HG03460 (cell line): ENCODE measurements around the gene GNA12.
"Not testable (repeated sequence)": the region's sequence is repeated elsewhere in the genome, so short reads cannot be mapped to it uniquely, and the experiment has no call there.

Experiments used
- ATAC-seq: cut with Tn5 transposase; IDR thresholded peaks from one replicate; pipeline ENCODE4 v1.9.1; 2021; ENCODE audit not compliant: unreplicated experiment

Gene GNA12

DNA sequence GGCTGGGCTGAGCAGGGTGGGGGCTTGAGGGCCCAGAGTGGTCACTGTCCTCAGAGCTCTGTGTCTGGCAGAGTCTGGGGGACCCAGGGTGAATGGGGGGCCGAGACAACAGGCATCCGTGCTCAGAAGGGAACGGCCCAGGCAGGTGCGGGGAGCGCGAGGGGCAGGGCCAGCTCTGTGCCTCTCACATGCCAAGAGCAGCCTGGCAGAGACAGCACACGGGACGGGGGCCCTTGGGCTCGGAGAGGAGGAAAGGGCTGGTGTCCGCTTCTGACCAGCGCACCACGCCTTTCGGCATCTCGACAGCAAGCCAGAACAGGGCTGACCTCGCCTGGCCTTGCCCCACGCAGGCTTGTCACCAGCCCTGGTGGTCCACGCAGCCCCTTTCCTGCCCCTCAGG lies 142.7 kb downstream of the GNA12 start:
- no peak for ATAC-seq

DNA sequence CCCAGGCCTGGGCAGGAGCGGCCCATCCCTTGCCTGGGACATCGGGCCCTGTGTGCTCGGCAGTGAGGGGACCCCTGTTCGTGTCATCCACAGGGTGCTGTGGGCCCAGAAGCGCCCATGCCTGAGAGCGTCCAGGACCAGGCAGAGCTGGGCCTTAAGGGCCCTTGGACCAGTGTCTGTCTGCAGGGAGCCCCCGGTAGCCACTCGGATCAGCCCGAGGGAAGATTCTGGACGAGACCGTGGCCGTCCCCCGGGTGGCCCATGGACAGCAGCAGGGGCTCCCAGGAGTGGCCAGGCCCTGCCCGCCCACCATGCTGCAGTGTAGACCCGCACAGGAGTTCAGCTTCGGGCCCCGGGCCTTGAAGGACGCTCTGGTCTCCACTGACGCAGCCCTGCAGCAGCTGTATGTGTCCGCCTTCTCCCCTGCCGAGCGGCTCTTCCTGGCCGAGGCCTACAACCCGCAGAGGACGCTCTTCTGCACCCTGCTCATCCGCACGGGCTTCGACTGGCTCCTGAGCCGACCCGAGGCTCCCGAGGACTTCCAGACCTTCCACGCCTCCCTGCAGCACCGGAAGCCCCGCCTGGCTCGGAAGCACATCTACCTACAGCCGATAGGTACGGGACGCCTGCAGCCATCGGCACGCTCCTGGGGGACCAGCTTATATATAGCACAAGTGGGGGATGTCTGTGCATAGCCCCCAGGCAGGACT lies 143.8 kb downstream of the GNA12 start:
- ATAC-seq, result no peak

DNA sequence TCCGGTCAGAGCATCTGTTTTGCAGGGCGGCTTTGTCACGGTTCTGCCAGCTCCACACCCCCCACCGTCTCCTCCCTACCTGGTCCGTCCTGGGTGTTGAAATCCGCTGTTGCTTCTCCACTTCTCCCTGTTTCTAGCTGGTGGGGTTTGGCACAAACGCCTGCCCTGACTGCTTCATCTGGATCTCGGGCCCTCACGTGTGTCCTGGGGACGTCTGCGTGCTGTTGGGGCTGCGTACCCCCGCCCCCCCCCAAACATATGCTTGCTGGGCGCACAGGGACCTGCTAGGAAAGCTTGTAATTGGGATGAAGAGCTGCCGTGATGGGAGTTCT lies 144.9 kb downstream of the GNA12 start:
- ATAC-seq, result no peak

DNA sequence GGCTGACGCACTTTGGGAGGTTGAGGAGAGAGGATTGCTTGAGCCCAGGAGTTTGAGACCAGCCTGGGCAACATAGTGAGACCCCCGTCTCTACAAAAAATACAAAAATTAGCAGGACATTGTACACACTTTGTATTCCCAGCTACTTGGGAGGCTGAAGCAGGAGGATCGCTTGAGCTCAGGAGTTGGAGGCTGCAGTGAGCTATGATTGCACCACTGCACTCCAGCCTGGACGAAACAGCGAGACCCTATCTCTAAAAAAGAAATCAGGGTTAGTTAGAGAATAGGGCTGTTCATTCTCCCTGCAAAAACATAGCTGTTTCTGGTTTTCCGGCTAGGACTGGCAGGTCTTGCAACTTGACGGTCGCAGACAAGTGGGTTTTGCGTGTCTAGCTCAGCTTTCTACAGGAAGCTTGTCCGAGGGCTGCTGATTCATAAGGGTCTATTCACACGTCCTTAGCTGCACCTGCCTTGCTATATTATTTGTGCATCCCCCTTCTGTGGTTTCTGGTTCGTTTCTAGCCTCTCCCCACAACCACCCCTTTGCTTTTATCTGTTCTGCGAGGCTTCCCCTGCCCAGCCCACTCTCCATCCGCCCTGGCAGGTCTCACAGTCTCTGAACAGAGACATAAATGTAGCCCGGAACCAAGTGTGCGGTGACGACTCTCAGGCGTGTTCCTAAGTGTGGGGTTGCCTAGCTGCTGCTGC lies 145.4 kb downstream of the GNA12 start:
- peak; percentile 97 for ATAC-seq

DNA sequence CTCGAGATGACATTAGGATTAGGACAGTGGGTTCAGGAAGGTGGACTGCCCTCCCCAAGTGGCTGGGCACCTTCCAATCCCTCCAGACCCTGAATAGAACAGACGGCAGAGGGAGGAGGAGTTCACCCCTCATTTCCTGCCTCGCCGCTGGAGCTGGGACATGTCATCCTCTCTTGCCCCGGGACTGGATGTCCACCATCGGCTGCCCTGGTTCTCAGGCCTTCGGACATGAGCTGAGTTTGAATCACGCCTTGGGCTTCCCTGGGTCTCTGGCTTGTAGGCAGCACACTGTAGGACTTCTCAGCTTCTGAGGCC lies 150.0 kb downstream of the GNA12 start:
- not testable (repeated sequence) for ATAC-seq

DNA sequence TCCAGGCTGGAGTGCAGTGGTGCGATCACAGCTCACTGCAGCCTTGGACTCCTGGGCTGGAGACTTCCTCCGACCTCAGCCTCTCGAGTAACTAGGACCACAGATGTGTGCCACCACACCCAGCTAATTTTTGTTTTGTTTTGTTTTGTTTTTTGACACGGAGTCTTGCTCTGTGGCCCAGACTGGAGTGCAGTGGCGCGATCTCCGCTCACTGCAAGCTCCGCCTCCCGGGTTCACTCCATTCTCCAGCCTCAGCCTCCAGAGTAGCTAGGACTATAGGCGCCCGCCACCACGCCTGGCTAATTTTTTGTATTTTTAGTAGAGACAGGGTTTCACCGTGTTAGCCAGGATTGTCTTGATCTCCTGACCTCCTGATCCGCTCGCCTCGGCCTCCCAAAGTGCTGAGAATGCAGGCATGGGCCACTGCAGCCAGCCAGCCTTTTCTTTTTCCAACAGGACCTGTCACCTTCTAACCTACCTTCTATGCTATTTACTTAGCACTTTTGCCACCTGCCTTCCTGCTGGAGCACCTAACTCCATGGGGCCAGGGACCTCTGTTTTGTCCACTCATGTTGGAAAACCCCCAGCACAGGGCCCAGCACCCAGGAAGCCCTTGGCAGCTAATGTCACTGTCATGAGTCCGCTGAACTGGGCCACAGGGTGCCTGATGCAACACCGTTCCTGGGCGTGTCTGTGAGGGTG lies 150.5 kb downstream of the GNA12 start:
- ATAC-seq, result not testable (repeated sequence)

DNA sequence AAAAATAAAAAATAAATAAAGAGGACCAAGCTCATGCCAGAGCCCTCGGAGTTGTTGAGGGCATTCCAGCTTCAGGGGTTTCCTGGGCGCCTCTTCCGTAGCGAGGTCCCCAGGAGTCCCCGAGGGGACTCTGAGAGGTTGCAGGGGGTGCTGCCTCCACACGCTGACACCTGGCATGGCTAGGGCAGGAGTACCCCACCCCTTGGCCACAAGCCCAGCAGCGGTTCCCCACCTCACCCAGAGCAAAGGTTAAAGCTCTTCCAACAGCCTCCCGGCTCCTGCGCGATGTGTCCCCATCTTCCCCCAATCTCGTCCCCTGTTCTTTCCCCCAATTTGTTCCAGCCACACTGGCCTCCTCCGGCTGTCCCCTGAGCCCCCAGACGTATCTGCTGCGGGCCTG lies 151.6 kb downstream of the GNA12 start:
- no peak for ATAC-seq

DNA sequence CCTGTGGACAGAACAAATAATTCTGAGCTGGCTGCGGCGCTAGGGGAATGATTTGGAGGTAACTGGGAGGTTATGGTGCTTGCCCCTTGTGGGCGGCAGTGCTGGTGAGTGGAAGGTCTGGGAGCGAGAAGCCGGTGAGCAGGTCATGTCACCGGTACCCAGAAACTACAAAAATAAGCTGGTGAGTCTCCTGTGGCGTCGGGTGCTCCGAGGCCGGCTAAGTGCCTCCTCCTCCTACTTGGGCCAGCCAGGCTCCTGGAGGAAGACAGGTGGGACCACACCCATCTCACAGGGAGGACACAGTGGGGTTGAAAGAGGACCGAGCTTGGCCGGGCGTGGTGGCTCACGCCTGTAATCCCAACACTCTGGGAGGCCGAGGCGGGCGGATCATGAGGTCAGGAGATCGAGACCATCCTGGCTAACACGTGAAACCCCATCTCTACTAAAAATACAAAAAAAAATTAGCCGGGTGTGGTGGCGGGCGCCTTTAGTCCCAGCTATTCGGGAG lies 152.1 kb downstream of the GNA12 start:
- not testable (repeated sequence) for ATAC-seq

DNA sequence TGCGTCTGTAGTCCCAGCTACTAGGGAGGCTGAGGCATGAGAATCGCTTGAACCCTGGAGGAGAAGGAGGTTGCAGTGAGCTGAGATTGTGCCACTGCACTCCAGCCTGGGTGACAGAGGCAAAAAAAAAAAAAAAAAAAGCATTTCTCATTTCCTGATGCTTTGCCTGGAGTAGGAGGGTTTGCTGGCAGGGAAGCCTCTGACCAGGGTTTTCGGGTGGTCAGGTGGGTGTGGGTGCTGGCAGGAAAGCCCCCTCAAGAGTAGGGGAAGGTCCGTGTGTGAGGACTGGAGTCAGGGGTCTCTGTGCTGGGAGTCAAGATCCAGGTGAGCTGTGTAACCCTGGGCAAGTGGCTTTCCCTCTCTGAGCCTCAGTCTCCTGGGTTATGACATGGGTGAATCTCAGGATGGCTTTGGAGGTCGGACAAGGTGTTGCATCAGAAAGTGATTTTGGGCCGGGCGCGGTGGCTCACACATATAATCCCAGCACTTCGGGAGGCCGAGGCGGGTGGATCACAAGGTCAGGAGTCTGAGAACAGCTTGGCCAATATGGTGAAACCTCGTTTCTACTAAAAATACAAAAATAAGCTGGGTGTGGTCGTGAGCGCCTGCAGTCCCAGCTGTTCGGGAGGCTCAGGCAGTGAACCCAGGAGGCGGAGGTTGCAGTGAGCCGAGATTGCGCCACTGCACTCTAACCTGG lies 152.9 kb downstream of the GNA12 start:
- ATAC-seq, result no peak

DNA sequence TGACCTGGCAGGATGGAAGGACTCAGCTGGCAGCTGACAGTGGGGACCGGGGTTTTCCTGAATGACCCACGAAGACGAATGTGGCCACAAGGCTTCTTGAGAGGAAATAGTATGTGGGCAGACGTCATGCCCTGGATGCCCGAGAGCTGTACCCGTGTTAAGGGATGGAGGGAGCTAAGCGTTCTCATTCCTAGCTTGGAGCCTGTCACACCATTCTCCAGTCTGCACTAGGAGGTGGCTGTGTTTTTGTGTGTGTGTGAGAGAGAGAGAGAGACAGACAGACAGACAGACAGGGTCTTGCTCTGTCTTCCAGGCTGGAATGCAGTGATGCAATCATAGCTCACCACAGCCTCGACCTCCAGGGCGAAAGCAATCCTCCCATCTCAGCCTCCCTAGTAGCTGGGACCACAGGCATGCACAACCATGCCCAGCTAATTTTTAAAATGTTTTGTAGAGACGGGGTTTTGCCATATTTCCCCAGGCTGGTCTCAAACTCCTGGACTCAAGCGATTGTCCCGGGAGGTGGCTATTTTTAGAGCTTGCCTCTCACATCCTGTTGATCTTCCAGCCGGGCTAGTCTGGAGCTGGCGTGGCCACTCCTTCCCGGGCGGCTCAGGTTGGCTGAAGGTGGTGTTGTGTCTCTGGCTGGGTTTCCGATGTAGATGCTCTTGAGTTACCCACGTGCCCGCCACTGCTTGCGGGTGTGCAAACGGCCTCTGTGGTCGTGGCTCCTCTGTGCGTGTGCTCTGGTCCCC lies 154.0 kb downstream of the GNA12 start:
- no peak for ATAC-seq

DNA sequence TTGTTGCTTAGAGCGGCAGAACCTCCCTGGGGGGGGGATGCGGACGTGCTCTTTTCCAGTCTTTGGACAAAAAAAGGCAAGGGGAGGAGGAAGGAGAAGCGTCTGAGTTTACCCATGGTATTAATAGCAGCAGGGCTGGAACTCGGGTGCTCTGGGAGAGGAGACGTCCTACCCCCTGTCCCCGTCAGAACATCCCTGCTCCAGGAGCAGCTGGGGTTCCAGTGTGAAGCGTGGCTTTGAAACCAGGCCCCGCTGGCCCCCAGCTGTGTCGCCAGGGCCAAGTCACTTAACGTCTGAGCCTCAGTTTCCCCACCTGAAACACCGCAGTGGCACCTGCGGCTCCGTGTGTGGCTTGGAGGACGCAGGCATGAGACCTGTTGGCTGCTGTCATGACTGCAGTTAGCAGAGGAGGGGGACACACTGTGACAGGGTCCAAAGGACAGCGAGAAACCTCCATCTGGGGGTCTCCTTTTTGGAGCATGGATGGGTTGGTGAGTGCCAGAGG lies 154.7 kb downstream of the GNA12 start:
- no peak for ATAC-seq

DNA sequence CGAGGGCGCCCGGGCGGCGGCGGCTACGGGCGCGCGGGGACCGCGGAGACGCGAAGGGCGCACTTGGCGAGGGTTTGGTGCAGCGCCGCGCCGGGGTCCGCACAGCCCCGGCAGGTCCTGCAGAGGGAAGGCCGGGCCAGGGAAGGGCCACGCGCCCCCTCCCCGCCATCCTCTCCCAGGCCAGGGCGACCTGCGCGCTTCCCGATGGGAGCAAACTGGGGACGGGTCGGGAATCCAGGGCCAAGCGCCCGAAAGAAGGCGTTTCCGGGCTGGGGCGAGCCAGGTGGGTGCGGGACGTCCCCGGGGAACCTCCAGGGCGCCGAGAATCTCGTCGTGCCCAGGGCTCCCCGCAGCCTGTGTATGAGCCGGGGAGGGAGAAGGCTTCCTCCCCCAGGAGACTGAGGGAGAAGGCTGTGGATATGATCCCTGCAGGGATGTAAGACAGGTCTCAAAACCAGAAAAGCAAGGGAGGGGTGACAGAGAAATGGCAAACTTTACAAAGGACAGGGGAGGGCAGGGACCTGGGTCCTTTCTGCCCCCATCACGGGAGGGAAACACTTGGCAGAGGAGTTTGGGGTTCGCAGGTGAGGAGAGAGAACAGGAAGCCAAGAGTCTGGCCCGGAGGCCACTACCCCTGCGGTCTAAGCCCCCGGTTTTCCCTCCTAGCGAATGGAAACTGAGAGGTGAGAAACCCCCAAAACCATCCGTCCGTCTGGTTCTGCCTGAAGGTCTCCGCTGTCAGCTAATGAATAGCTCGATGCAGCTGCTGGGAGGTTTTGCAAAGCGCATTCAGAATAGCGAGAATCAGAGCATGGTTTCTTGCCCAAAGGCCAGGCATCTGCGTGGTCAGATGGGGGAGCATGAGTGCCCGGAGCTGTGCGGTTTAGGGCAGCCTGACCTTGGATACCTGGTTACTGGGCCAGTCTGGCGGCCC lies 155.4 kb downstream of the GNA12 start:
- ATAC-seq, result peak; percentile 86

DNA sequence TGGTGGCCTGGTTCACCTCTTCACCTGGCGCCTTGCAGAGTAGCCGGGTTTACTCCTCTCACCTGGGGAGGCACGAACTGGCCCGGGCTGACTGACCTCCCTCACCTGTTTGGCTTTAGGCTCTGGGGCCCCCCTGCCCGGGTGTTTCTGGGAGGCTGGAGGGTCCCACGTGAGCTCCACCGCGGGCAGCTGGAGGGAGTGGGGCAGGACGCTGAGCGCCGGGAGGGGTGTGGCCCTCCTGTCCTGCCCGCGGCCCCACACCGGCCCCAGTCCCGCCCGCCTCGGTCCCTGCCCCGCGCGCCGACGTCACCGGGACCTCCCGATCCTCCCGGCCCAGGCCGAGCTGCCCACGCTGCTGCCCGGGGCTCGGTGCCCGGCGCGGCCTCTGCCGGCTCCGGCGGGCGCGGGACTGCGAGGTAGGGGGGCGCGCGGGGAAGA lies 156.2 kb downstream of the GNA12 start, which contains the start of gene AMZ1:
Gene AMZ1, plus strand, starts transcription at position 322 of the 438 bp plus-strand sequence. CDS start 12,250 bp downstream, outside the sequence.
- ATAC-seq, result no peak

DNA sequence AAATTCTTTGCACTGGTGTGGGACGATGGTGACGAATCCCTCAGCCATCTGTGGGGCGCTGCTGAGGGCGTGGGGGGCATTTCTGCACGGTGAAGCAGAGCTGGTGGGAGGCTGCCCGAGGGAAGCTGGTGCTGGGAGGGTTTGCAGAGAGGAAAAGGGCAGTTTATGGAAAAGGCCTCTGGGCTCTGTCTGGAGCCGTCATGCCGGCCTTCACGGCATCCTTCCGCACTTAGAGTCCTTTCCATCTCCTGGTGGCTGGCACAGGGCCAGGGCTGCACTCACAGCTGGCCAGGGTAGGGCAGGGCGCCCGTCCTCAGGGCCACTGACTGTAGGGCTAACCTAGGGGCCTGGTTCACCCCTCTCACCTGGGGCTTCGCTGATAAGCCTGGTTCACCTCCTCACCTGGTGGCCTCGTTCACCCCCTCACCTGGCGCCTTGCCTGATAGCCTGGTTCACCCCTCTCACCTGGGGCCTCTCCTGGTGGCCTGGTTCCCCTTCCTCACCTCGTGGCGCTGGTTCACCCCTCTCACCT lies 156.7 kb downstream of the GNA12 start:
- ATAC-seq, result no peak

DNA sequence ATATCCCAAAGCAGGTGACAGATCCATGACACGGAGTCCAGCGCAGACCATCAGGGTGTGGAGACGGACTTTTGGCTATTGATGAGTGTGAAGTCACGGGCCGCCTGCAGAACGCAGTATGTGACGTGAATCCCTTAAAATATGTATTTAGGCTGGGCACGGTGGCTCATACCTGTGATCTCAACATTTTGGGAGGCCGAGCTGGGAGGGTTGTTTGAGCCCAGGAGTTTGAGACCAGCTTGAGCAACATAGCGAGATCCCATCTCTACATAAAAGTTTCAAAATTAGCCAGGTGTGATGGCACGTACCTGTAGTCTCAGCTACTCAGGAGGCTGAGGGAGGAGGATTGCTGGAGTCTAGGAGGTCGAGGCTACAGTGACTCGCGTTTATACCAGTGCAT lies 158.0 kb downstream of the GNA12 start:
- ATAC-seq, result no peak

DNA sequence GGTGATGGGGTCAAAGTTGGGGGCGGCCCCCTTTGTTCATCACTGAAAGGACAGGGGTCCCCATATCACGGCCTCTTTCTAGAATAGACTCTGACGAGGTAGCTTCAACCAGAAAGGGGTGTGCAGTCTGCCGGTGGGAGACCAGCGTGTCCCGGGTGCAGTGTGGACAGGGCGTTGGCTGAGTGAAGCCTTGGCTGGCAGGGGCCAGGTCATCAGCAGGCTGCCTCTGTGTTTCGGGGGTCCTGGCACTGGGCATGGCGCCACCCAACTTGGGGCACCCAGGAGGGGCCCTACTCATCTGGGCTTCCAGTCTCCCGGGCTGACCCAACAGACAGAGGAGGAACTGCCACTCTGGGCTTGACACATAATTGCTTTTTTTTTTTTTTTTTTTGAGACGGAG lies 159.6 kb downstream of the GNA12 start:
- ATAC-seq, result no peak

DNA sequence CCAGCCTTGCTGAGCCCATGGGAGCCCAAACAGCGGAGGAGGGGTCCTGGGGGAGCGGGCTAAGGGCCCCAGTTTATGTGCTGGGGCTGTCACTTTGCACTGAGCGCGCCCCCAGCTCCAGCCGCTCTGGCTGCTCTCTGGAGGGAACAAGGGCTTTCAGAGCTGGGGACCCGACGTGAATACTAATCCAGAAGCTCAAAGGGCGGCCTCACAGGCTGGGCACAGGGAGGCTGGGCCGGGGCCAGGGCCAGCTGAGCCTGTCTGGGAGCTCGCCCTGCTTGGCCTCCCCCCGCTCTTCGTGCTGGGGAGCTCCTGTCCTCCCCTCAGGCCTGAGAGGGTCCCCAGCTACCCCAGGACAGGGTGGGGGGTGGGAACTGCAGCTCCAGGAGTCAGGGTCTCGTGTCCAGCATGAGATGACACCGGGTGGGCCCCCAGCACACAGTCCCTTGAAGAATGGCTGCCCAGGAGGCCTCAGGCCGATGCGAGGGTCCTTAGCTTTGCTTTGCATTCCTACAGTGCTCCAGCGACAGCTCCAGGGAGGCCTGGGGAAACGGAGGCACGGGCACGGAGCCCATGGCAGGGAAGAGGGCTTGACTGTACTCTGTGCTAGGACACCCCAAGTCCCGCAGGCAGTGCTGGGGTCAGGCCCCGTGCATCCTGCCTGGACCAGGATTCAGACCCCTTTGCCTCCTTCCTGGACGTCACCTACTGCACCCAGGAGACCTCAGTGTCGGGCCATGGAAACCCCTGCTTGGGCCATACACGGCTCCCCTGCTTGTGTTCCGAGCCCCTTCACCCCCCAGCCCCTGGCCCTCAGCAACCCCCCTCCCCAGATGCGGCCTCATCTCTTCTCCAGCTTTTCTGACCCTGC lies 161.9 kb downstream of the GNA12 start:
- ATAC-seq, result no peak
